ENCODE data around the gene TEX12. TPM values are rescaled to one million over a fixed set of nuclear protein-coding genes. Genes with fewer than 3 reads are reported as not detected.
"Not testable (repeated sequence)": the region's sequence is repeated elsewhere in the genome, so short reads cannot be mapped to it uniquely, and the experiment has no call there.

TEX12 gene
- total and polyA plus RNA-seq, 9 donors = 0.14 to 0.29 (median 0.23) TPM; not detected in 3

- 69% methylated on average over 4 of the region's 5 CpGs for WGBS (ENCODE audit: insufficient coverage)
- H3K4me1 ChIP-seq (ENCODE audit: control insufficient read depth, insufficient read depth, low read length) = no peaks in the 10 kb centered on the region
- H3K9me3 ChIP-seq (replicated peaks; ENCODE audit: control insufficient read depth, low read depth, low read length) = no peaks in the 10 kb centered on the region
- H3K27me3 ChIP-seq (ENCODE audit: control insufficient read depth, insufficient read depth, low read length) = no peaks in the 10 kb centered on the region
- no peaks in the 10 kb centered on the region for H3K36me3 ChIP-seq (ENCODE audit: control insufficient read depth, insufficient read depth, low read length)
- DNase-seq = no peak
- H3K4me3 ChIP-seq (ENCODE audit: low read length) = no peak overlapping the region
- H3K27ac ChIP-seq (ENCODE audit: low read length) = no peak overlapping the region
These were observed 16.7 kb upstream of the TEX12 start for GRCh38 chr11:112150517-112150916.

- no CpG with 5 or more reads among the region's 5 CpGs for WGBS (ENCODE audit: insufficient coverage)
- no peak for DNase-seq
These were observed 10.8 kb upstream of the TEX12 start for GRCh38 chr11:112156153-112156955.

GRCh38 chr11:112156956-112157766, 10.0 kb upstream of the TEX12 start:
- no peak overlapping the region for H3K4me3 ChIP-seq (ENCODE audit: low read length)
- H3K27ac ChIP-seq (ENCODE audit: low read length) = no peak overlapping the region
- no peaks in the 10 kb centered on the region for H3K27me3 ChIP-seq (ENCODE audit: control insufficient read depth, insufficient read depth, low read length)
- WGBS (ENCODE audit: insufficient coverage) = 40% methylated on average over 1 of the region's 4 CpGs
- H3K4me1 ChIP-seq (ENCODE audit: control insufficient read depth, insufficient read depth, low read length) = no peaks in the 10 kb centered on the region
- H3K9me3 ChIP-seq (replicated peaks; ENCODE audit: control insufficient read depth, low read depth, low read length) = no peaks in the 10 kb centered on the region
- no peaks in the 10 kb centered on the region for H3K36me3 ChIP-seq (ENCODE audit: control insufficient read depth, insufficient read depth, low read length)
- no peak for DNase-seq

More at GRCh38 chr11:112156153-112156955, 10.8 kb upstream of the TEX12 start:
- no peak overlapping the region for H3K27ac ChIP-seq (ENCODE audit: low read length)
- H3K4me3 ChIP-seq (ENCODE audit: low read length) = no peak overlapping the region
- H3K9me3 ChIP-seq (replicated peaks; ENCODE audit: control insufficient read depth, low read depth, low read length) = no peaks in the 10 kb centered on the region
- no peaks in the 10 kb centered on the region for H3K4me1 ChIP-seq (ENCODE audit: control insufficient read depth, insufficient read depth, low read length)
- no peaks in the 10 kb centered on the region for H3K27me3 ChIP-seq (ENCODE audit: control insufficient read depth, insufficient read depth, low read length)
- H3K36me3 ChIP-seq (ENCODE audit: control insufficient read depth, insufficient read depth, low read length) = no peaks in the 10 kb centered on the region

GRCh38 chr11:112159098-112160065, 7.8 kb upstream of the TEX12 start:
- no peak overlapping the region for H3K27ac ChIP-seq (ENCODE audit: low read length)
- 95% methylated on average over 4 of the region's 7 CpGs for WGBS (ENCODE audit: insufficient coverage)
- no peaks in the 10 kb centered on the region for H3K4me1 ChIP-seq (ENCODE audit: control insufficient read depth, insufficient read depth, low read length)
- no peak overlapping the region for H3K4me3 ChIP-seq (ENCODE audit: low read length)
- no peaks in the 10 kb centered on the region for H3K27me3 ChIP-seq (ENCODE audit: control insufficient read depth, insufficient read depth, low read length)
- no peaks in the 10 kb centered on the region for H3K36me3 ChIP-seq (ENCODE audit: control insufficient read depth, insufficient read depth, low read length)
- no peaks in the 10 kb centered on the region for H3K9me3 ChIP-seq (replicated peaks; ENCODE audit: control insufficient read depth, low read depth, low read length)
- no peak for DNase-seq

- no peak for DNase-seq
- Histone ChIP-seq H3K4me3 (ENCODE audit: low read length) (no peak overlapping the region), H3K36me3 (ENCODE audit: control insufficient read depth, insufficient read depth, low read length) (no peaks in the 10 kb centered on the region), H3K27ac (ENCODE audit: low read length) (no peak overlapping the region), H3K9me3 (replicated peaks; ENCODE audit: control insufficient read depth, low read depth, low read length) (no peaks in the 10 kb centered on the region), H3K4me1 (ENCODE audit: control insufficient read depth, insufficient read depth, low read length) (no peaks in the 10 kb centered on the region), H3K27me3 (ENCODE audit: control insufficient read depth, insufficient read depth, low read length) (no peaks in the 10 kb centered on the region)
- no CpG with 5 or more reads among the region's 2 CpGs for WGBS (ENCODE audit: insufficient coverage)
These were observed 6.9 kb upstream of the TEX12 start for GRCh38 chr11:112160091-112160848.

- no peaks in the 10 kb centered on the region for H3K4me1 ChIP-seq (ENCODE audit: control insufficient read depth, insufficient read depth, low read length)
- no peaks in the 10 kb centered on the region for H3K9me3 ChIP-seq (replicated peaks; ENCODE audit: control insufficient read depth, low read depth, low read length)
- no peak overlapping the region for H3K27ac ChIP-seq (ENCODE audit: low read length)
- no peaks in the 10 kb centered on the region for H3K36me3 ChIP-seq (ENCODE audit: control insufficient read depth, insufficient read depth, low read length)
- WGBS (ENCODE audit: insufficient coverage) = no CpG with 5 or more reads among the region's 1 CpG
- DNase-seq = no peak
- H3K27me3 ChIP-seq (ENCODE audit: control insufficient read depth, insufficient read depth, low read length) = no peaks in the 10 kb centered on the region
- no peak overlapping the region for H3K4me3 ChIP-seq (ENCODE audit: low read length)
These were observed 6.2 kb upstream of the TEX12 start for GRCh38 chr11:112161012-112161411.

- not testable (repeated sequence) for H3K27ac ChIP-seq (ENCODE audit: low read length); H3K27me3 ChIP-seq (ENCODE audit: control insufficient read depth, insufficient read depth, low read length); H3K4me3 ChIP-seq (ENCODE audit: low read length); H3K9me3 ChIP-seq (replicated peaks; ENCODE audit: control insufficient read depth, low read depth, low read length); H3K4me1 ChIP-seq (ENCODE audit: control insufficient read depth, insufficient read depth, low read length); DNase-seq; H3K36me3 ChIP-seq (ENCODE audit: control insufficient read depth, insufficient read depth, low read length)
- WGBS (ENCODE audit: insufficient coverage) = no CpG with 5 or more reads among the region's 1 CpG
These were observed 5.0 kb upstream of the TEX12 start for GRCh38 chr11:112162200-112162599.

- H3K4me1 ChIP-seq (ENCODE audit: control insufficient read depth, insufficient read depth, low read length) = no peaks in the 10 kb centered on the region
- H3K27me3 ChIP-seq (ENCODE audit: control insufficient read depth, insufficient read depth, low read length) = no peaks in the 10 kb centered on the region
- H3K27ac ChIP-seq (ENCODE audit: low read length) = no peak overlapping the region
- H3K9me3 ChIP-seq (replicated peaks; ENCODE audit: control insufficient read depth, low read depth, low read length) = no peaks in the 10 kb centered on the region
- no peak overlapping the region for H3K4me3 ChIP-seq (ENCODE audit: low read length)
- no CpG with 5 or more reads among the region's 6 CpGs for WGBS (ENCODE audit: insufficient coverage)
- no peaks in the 10 kb centered on the region for H3K36me3 ChIP-seq (ENCODE audit: control insufficient read depth, insufficient read depth, low read length)
- no peak for DNase-seq
These were observed 4.2 kb upstream of the TEX12 start for GRCh38 chr11:112162761-112163546.
